GM23338 (cell line): Measurements from ENCODE around the gene KCNMA1. TPM values are rescaled to one million over a fixed set of nuclear protein-coding genes. Genes with fewer than 3 reads are reported as not detected.
A peak's percentile ranks its signal among the peaks of the same experiment; 100 is the strongest.

Source experiments
- ATAC-seq: fragments of 200-7000 bp; cut with Tn5 transposase; 3 replicates; pipeline ENCODE4 v1.9.1; 2020
- DNase-seq: peaks from one replicate; pipeline ENCODE4 v3.0.0-alpha.2; 2015; ENCODE audit warnings: low spot score
- H2AFZ ChIP-seq: fragments of 200-600 bp; sonication (generic); 2 replicates; pipeline ENCODE4 v1.8.0; 2016; ENCODE audit warnings: antibody characterized with exemption, mild to moderate bottlenecking, moderate library complexity
- H3F3A ChIP-seq: fragments of 200-600 bp; sonication (generic); replicated peaks from 2 replicates; pipeline ENCODE4 v1.8.0; 2017; ENCODE audit warnings: antibody characterized with exemption, mixed run types, low read depth
- H3K27ac ChIP-seq: fragments of 200-600 bp; sonication (generic); 2 replicates; pipeline ENCODE4 v1.6.1; 2016; ENCODE audit warnings: low read depth
- H3K27me3 ChIP-seq: fragments of 200-600 bp; sonication (generic); 2 replicates; pipeline ENCODE4 v1.8.0; 2016; ENCODE audit warnings: mild to moderate bottlenecking, mixed run types, moderate library complexity; ENCODE audit not compliant: insufficient read depth
- H3K36me3 ChIP-seq: fragments of 200-600 bp; sonication (generic); 2 replicates; pipeline ENCODE4 v1.8.0; 2016; ENCODE audit warnings: mild to moderate bottlenecking; ENCODE audit not compliant: insufficient read depth
- H3K4me1 ChIP-seq: fragments of 200-600 bp; sonication (generic); 2 replicates; pipeline ENCODE4 v1.8.0; 2016; ENCODE audit warnings: mild to moderate bottlenecking, moderate library complexity; ENCODE audit not compliant: insufficient read depth
- H3K4me2 ChIP-seq: fragments of 200-600 bp; sonication (generic); 2 replicates; pipeline ENCODE4 v1.7.1; 2017; ENCODE audit warnings: mixed run types
- H3K4me3 ChIP-seq: fragments of 200-600 bp; sonication (generic); 2 replicates; pipeline ENCODE4 v1.6.1; 2016; ENCODE audit warnings: mixed run types
- H3K79me2 ChIP-seq: fragments of 200-600 bp; sonication (generic); replicated peaks from 2 replicates; pipeline ENCODE4 v1.8.0; 2017; ENCODE audit warnings: mild to moderate bottlenecking; ENCODE audit not compliant: insufficient read depth
- H3K9me2 ChIP-seq: fragments of 200-600 bp; sonication (generic); 2 replicates; pipeline ENCODE4 v1.8.0; 2017; ENCODE audit not compliant: insufficient read depth
- H4K20me1 ChIP-seq: fragments of 200-600 bp; sonication (generic); replicated peaks from 2 replicates; pipeline ENCODE4 v1.8.0; 2017; ENCODE audit warnings: mild to moderate bottlenecking; ENCODE audit not compliant: insufficient read depth
- H3K27ac Mint-ChIP-seq: 2 replicates; pipeline ENCODE4 v1.8.0; 2020; ENCODE audit warnings: inconsistent platforms, mild to moderate bottlenecking, moderate library complexity, mixed read lengths
- H3K27me3 Mint-ChIP-seq: 3 replicates; pipeline ENCODE4 v1.8.0; 2022; ENCODE audit warnings: low read depth, mild to moderate bottlenecking, moderate library complexity, mixed read lengths, inconsistent platforms; ENCODE audit not compliant: insufficient read depth, poor library complexity
- H3K36me3 Mint-ChIP-seq: 3 replicates; pipeline ENCODE4 v1.8.0; 2021; ENCODE audit warnings: low read depth, mild to moderate bottlenecking, inconsistent platforms, moderate library complexity, mixed read lengths
- H3K4me1 Mint-ChIP-seq: 3 replicates; pipeline ENCODE4 v1.8.0; 2020; ENCODE audit warnings: mild to moderate bottlenecking, inconsistent platforms, mixed read lengths
- H3K4me3 Mint-ChIP-seq: 3 replicates; pipeline ENCODE4 v1.8.0; 2021; ENCODE audit warnings: moderate library complexity, mild to moderate bottlenecking, inconsistent platforms, mixed read lengths
- H3K9me3 Mint-ChIP-seq: 3 replicates; pipeline ENCODE4 v1.8.0; 2020; ENCODE audit warnings: moderate library complexity, mild to moderate bottlenecking, inconsistent platforms, mixed read lengths
- CREB1 ChIP-seq: fragments of 250-450 bp; sonication (Bioruptor Pico); IDR thresholded peaks from 2 replicates; pipeline ENCODE4 v1.5.0; 2020; ENCODE audit warnings: low read depth, mild to moderate bottlenecking, moderate library complexity
- EZH2phosphoT487 ChIP-seq: fragments of 200-600 bp; sonication (generic); IDR thresholded peaks from one replicate; pipeline ENCODE4 v1.8.1; 2018; ENCODE audit warnings: antibody characterized with exemption; ENCODE audit not compliant: unreplicated experiment
- STAT1 ChIP-seq: IDR thresholded peaks from one replicate; pipeline ENCODE4 v1.6.1; 2016; ENCODE audit warnings: antibody characterized with exemption; ENCODE audit not compliant: unreplicated experiment
- ZNF114 ChIP-seq: fragments of 250-450 bp; sonication (Bioruptor Pico); IDR thresholded peaks from 2 replicates; pipeline ENCODE4 v1.5.0; 2020; ENCODE audit warnings: mild to moderate bottlenecking, moderate library complexity
- ZNF331 ChIP-seq: fragments of 250-450 bp; sonication (Bioruptor Pico); IDR thresholded peaks from 2 replicates; pipeline ENCODE4 v1.5.0; 2020; ENCODE audit warnings: low read depth, mild to moderate bottlenecking, moderate library complexity
- polyA plus RNA-seq: library from polyadenylated mRNA; unstranded; fragments of >200 nt; fragmentation: Nextera tagmentation; extraction: Ambion mirVana; gene quantifications from 2 replicates; pipeline ENCODE4 v1.2.1, GENCODE V29; 2016
- total RNA-seq: library from RNA; depleted of rRNA; stranded (reverse); fragments of >200 nt; shearing (Covaris generic); gene quantifications from 2 replicates; pipeline ENCODE4 v1.2.3, GENCODE V29; 2014
- TF ChIP-seq, protein P1 (sequence below), 2 experiments: fragments of 200-600 bp in 1 of 2; sonication (generic) in 1 of 2; conservative IDR thresholded peaks; 2 replicates each; pipeline versions ENCODE4 v1.5.1 to v1.6.1; 2016 to 2017; ENCODE audit warnings: antibody characterized with exemption in 2 of 2, low read depth in 2 of 2, mild to moderate bottlenecking in 2 of 2, moderate library complexity in 1 of 2
- TF ChIP-seq, protein P2 (sequence below): IDR thresholded peaks from 2 replicates; pipeline ENCODE4 v1.6.1; 2016; ENCODE audit warnings: antibody characterized with exemption
- TF ChIP-seq, protein P3 (sequence below): fragments of 250-450 bp; sonication (Bioruptor Pico); IDR thresholded peaks from 2 replicates; pipeline ENCODE4 v1.5.0; 2020; ENCODE audit warnings: mild to moderate bottlenecking, moderate library complexity

The KCNMA1 gene
- total and polyA plus RNA-seq, 2 experiments from 2014 or later: 8.2 to 9.0 TPM

DNA sequence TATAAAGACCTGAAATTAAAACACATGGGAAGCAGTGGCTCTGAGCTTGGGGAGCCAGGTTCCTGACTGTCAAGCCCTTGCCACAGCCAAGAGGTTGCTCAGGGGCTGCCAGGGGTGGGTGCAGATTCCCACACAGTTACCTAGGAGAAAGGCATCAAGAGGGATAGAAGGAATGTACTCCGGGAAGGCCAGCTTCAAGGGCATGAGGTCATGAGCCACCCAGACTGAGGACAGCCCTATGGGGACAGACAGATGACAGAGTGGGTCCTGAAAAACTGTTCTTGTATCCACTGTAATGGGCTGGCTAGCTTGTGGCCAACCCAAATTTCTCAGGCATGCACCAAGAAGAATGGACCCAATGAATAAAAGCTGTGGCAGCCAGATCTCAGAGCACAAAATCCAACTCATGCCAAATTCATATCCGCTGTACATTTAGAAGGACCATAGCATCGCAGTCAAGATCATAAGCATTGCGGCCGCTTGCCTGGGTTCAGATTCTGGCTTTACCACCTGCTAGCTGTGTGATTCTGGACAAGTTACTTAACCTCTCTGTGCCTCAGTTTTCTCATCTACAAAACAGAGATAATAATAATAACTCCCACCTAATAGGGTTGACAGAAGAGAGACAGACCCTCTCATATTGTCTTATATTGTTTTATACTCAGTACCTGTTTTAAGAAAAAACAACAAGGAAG is 44.9 kb upstream of the KCNMA1 start (continued):
- TF ChIP-seq, protein P1, sequence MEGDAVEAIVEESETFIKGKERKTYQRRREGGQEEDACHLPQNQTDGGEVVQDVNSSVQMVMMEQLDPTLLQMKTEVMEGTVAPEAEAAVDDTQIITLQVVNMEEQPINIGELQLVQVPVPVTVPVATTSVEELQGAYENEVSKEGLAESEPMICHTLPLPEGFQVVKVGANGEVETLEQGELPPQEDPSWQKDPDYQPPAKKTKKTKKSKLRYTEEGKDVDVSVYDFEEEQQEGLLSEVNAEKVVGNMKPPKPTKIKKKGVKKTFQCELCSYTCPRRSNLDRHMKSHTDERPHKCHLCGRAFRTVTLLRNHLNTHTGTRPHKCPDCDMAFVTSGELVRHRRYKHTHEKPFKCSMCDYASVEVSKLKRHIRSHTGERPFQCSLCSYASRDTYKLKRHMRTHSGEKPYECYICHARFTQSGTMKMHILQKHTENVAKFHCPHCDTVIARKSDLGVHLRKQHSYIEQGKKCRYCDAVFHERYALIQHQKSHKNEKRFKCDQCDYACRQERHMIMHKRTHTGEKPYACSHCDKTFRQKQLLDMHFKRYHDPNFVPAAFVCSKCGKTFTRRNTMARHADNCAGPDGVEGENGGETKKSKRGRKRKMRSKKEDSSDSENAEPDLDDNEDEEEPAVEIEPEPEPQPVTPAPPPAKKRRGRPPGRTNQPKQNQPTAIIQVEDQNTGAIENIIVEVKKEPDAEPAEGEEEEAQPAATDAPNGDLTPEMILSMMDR (conservative IDR thresholded peaks at IDR 0.05; ENCODE audit: low read depth in 2 of 2): no peak

DNA sequence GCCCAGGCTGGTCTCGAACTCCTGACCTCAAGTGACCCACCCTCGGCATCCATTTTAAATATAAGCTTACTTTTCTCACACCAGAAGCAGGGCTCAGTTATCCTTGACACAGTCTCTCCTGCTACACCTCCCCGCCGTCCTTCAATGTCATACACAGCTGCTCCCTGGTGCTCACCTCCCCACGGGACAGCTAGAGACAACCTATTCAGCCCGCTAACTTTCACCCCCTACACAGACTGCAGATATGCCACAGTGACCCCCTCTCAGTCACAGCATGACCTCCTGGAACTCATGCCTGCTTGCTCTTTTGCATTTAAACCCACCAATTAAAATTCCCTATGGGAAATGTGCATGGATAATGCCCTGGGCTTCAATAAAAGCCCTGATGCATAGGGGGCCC is 44.2 kb upstream of the KCNMA1 start:
- DNase-seq (no peak), ATAC-seq (peak; percentile 44; the same call in 2 of the 3 replicates)
- Mint-ChIP-seq H3K4me3 (no peak overlapping the region), H3K27me3 (peaks cover 9% of the 10 kb centered on the region), H3K36me3 (no peaks in the 10 kb centered on the region), H3K4me1 (peaks cover 23% of the 10 kb centered on the region), H3K9me3 (no peaks in the 10 kb centered on the region; the same call in 2 of the 3 replicates), H3K27ac (no peak overlapping the region)
- Histone ChIP-seq H3K9me2 (no peaks in the 10 kb centered on the region), H3K27me3 (no peaks in the 10 kb centered on the region), H3K4me2 (no peak overlapping the region), H2AFZ (peak overlapping the region; percentile 74; the same call in 1 of the 2 replicates), H3K4me3 (no peak overlapping the region), H4K20me1 (no peaks in the 10 kb centered on the region), H3K79me2 (no peaks in the 10 kb centered on the region), H3K27ac (no peak overlapping the region), H3K36me3 (no peaks in the 10 kb centered on the region), H3F3A (no peaks in the 10 kb centered on the region), H3K4me1 (peaks cover 20% of the 10 kb centered on the region)
- TF ChIP-seq, protein P2, sequence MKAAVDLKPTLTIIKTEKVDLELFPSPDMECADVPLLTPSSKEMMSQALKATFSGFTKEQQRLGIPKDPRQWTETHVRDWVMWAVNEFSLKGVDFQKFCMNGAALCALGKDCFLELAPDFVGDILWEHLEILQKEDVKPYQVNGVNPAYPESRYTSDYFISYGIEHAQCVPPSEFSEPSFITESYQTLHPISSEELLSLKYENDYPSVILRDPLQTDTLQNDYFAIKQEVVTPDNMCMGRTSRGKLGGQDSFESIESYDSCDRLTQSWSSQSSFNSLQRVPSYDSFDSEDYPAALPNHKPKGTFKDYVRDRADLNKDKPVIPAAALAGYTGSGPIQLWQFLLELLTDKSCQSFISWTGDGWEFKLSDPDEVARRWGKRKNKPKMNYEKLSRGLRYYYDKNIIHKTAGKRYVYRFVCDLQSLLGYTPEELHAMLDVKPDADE: no peak
- TF ChIP-seq ZNF114 (CRISPR knock-in tag) (no peak), STAT1 (no peak), ZNF331 (no peak), CREB1 (no peak), EZH2phosphoT487 (no peak)
- TF ChIP-seq, protein P1 (conservative IDR thresholded peaks at IDR 0.05; ENCODE audit: low read depth in 2 of 2): no peak
- TF ChIP-seq, protein P3, sequence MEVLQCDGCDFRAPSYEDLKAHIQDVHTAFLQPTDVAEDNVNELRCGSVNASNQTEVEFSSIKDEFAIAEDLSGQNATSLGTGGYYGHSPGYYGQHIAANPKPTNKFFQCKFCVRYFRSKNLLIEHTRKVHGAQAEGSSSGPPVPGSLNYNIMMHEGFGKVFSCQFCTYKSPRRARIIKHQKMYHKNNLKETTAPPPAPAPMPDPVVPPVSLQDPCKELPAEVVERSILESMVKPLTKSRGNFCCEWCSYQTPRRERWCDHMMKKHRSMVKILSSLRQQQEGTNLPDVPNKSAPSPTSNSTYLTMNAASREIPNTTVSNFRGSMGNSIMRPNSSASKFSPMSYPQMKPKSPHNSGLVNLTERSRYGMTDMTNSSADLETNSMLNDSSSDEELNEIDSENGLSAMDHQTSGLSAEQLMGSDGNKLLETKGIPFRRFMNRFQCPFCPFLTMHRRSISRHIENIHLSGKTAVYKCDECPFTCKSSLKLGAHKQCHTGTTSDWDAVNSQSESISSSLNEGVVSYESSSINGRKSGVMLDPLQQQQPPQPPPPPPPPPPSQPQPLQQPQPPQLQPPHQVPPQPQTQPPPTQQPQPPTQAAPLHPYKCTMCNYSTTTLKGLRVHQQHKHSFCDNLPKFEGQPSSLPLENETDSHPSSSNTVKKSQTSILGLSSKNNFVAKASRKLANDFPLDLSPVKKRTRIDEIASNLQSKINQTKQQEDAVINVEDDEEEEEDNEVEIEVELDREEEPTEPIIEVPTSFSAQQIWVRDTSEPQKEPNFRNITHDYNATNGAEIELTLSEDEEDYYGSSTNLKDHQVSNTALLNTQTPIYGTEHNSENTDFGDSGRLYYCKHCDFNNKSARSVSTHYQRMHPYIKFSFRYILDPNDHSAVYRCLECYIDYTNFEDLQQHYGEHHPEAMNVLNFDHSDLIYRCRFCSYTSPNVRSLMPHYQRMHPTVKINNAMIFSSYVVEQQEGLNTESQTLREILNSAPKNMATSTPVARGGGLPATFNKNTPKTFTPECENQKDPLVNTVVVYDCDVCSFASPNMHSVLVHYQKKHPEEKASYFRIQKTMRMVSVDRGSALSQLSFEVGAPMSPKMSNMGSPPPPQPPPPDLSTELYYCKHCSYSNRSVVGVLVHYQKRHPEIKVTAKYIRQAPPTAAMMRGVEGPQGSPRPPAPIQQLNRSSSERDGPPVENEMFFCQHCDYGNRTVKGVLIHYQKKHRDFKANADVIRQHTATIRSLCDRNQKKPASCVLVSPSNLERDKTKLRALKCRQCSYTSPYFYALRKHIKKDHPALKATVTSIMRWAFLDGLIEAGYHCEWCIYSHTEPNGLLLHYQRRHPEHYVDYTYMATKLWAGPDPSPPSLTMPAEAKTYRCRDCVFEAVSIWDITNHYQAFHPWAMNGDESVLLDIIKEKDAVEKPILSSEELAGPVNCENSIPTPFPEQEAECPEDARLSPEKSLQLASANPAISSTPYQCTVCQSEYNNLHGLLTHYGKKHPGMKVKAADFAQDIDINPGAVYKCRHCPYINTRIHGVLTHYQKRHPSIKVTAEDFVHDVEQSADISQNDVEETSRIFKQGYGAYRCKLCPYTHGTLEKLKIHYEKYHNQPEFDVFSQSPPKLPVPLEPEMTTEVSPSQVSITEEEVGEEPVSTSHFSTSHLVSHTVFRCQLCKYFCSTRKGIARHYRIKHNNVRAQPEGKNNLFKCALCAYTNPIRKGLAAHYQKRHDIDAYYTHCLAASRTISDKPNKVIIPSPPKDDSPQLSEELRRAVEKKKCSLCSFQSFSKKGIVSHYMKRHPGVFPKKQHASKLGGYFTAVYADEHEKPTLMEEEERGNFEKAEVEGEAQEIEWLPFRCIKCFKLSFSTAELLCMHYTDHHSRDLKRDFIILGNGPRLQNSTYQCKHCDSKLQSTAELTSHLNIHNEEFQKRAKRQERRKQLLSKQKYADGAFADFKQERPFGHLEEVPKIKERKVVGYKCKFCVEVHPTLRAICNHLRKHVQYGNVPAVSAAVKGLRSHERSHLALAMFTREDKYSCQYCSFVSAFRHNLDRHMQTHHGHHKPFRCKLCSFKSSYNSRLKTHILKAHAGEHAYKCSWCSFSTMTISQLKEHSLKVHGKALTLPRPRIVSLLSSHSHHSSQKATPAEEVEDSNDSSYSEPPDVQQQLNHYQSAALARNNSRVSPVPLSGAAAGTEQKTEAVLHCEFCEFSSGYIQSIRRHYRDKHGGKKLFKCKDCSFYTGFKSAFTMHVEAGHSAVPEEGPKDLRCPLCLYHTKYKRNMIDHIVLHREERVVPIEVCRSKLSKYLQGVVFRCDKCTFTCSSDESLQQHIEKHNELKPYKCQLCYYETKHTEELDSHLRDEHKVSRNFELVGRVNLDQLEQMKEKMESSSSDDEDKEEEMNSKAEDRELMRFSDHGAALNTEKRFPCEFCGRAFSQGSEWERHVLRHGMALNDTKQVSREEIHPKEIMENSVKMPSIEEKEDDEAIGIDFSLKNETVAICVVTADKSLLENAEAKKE (CRISPR knock-in tag): no peak
